ENCODE measurements around the gene ASTN2. TPM values are rescaled to one million over a fixed set of nuclear protein-coding genes. Genes with fewer than 3 reads are reported as not detected.

The ASTN2 gene
- total and polyA plus RNA-seq, 10 donors = 0.87 to 6.1 (median 3.7) TPM

DNA sequence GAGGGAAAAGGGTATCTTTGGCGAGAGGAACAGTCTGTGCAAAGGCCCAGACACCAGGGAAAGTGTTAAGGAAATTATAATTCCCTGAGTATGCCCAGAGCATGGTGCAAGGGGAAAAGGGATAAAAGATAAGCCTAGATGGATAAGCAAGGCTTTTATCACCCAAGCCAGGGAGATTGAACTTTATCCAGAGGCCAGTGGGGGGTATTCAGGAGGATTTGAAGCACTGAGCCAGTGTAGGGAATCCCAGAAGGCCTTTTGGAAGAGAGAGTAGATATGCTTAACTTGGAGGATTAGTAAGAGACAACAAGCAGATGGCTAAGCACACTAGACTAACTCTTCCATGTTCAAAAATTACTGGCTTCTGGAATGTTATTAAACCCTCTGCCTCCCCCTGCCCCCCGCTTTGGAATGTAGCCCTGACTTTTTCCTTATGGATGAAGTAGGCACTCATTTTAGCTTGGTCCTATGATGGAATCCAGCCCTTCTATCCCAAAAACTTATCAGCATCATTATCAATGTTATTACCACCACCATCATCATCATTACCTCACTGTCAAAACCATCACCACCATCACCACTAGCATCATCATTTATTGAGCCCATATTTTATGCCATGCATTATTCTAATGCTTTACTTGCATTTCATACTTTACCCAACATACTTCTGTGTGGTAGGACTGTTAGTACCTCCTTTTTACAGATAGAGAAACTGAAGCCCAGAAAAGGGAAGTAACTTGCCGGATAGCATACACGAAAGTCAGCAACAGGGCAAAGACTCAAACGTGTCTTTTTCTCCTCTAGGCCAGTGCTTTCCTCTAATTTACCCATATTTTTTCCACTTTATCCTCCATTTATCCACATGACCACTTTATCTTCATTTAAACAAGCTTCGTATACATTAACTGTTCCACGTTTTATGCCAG lies 1024.3 kb downstream of the ASTN2 start:
- Histone ChIP-seq H3K36me3 (no peaks in the 10 kb centered on the region), H3K4me1 (no peaks in the 10 kb centered on the region), H3K27ac (no peak overlapping the region), H3K4me3 (no peak overlapping the region), H3K9me3 (no peaks in the 10 kb centered on the region), H3K27me3 (replicated peaks in 1 of 7) (no peaks in the 10 kb centered on the region)
- 53 to 64% (median 58%) methylated on average over 7 of the region's 7 CpGs for WGBS, 5 donors
- TF ChIP-seq, protein P1, sequence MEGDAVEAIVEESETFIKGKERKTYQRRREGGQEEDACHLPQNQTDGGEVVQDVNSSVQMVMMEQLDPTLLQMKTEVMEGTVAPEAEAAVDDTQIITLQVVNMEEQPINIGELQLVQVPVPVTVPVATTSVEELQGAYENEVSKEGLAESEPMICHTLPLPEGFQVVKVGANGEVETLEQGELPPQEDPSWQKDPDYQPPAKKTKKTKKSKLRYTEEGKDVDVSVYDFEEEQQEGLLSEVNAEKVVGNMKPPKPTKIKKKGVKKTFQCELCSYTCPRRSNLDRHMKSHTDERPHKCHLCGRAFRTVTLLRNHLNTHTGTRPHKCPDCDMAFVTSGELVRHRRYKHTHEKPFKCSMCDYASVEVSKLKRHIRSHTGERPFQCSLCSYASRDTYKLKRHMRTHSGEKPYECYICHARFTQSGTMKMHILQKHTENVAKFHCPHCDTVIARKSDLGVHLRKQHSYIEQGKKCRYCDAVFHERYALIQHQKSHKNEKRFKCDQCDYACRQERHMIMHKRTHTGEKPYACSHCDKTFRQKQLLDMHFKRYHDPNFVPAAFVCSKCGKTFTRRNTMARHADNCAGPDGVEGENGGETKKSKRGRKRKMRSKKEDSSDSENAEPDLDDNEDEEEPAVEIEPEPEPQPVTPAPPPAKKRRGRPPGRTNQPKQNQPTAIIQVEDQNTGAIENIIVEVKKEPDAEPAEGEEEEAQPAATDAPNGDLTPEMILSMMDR (IDR thresholded peaks at IDR 0.05 in 8 of 11, conservative IDR thresholded peaks at IDR 0.05 in 3 of 11) = no peak
- TF ChIP-seq POLR2A (IDR thresholded peaks at IDR 0.05) (no peak), POLR2AphosphoS5 (IDR thresholded peaks at IDR 0.05) (no peak)
- intact Hi-C loops (cut with DNase I; ENCODE audit: low total_unique reads) = no loop called here
- DNase-seq = no peak

DNA sequence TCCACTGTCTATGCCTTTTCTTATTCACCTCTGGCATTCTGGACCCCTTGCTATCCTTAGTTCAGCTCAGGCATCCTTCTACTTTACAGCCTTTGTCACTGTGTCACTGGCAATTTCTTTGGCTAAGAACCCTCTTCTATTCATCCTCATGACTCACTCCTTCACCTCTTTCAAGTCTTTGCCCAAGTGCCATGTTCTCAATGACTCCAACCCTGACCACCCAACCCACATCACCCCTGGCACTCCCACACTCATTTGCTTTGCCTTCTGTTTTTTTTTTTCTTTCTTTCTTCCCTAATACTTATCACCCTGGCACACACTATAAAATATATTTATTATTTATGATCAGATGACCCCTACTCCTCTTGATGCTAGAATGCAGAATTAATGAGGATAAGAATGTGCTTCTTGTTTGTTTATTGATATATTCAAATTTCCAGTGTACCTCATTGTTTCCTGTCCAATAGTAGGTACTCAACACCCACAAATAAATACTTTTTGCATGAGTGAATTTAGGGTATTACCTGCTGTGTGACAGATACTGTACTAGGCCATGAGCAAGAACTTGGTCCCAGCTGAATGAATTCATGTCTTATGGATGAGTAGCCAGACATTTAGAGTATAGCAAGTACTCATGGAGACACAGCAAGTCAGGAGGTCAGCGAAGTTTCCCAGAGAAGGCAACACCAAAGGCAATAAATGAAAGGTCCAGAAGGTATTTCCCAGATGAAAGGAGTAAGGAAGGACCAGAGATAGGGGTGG lies 1025.1 kb downstream of the ASTN2 start:
- TF ChIP-seq, protein P1 (IDR thresholded peaks at IDR 0.05 in 8 of 11, conservative IDR thresholded peaks at IDR 0.05 in 3 of 11) = no peak
- TF ChIP-seq POLR2A (IDR thresholded peaks at IDR 0.05) = no peak
- no peak for TF ChIP-seq POLR2AphosphoS5 (IDR thresholded peaks at IDR 0.05)
- H3K27ac ChIP-seq = no peak overlapping the region
- DNase-seq = no peak
- H3K27me3 ChIP-seq (replicated peaks in 1 of 7) = no peaks in the 10 kb centered on the region
- intact Hi-C loops (cut with DNase I; ENCODE audit: low total_unique reads) = no loop called here
- H3K36me3 ChIP-seq = no peaks in the 10 kb centered on the region
- no peaks in the 10 kb centered on the region for H3K4me1 ChIP-seq
- no peak overlapping the region for H3K4me3 ChIP-seq
- H3K9me3 ChIP-seq = no peaks in the 10 kb centered on the region
- 68 to 90% (median 80%) methylated on average over 1 of the region's 1 CpG for WGBS, 5 donors

DNA sequence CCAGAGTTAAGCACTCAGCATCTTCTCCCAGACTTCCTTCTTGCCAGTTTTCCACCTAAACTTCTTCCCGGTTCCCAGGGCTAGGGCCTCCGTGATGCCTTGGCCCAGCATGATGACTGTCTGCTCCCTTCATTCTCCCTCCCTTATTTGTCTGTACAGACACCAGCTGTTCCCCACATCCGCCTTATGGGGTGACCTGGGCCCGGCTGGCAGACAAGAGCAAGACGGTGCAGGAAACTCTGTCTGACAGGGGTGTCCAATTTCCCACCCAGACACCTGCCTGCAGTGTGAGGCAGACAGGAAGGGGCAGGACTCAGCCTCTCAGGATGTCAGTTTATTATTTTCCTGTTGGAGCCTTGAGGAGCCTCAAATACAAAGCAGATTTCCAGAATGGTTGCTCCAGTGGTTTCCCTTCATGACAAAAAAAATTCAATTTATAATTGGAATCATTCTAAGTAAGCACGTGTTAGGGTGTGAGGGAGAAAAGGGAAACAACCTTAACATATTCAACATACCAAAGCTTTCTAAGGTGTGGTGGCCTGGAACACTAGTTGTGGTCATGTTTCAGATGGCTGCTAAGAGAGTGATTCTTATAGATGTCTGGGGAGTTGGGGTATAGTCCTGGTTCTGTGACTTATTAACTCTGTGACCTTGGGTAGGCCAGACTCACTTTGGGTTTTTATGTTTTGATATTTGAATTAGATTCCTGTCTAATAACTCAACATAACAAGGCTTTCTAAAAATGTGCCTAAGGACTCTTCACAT lies 1026.7 kb downstream of the ASTN2 start:
- Histone ChIP-seq H3K27ac (no peak overlapping the region), H3K27me3 (replicated peaks in 1 of 7) (no peaks in the 10 kb centered on the region), H3K36me3 (no peaks in the 10 kb centered on the region), H3K4me3 (no peak overlapping the region), H3K4me1 (no peaks in the 10 kb centered on the region), H3K9me3 (no peaks in the 10 kb centered on the region)
- no peak for DNase-seq
- WGBS, 5 donors = 40 to 53% (median 43%) methylated on average over 6 of the region's 6 CpGs
- no peak for TF ChIP-seq POLR2A (IDR thresholded peaks at IDR 0.05)
- TF ChIP-seq, protein P1 (IDR thresholded peaks at IDR 0.05 in 8 of 11, conservative IDR thresholded peaks at IDR 0.05 in 3 of 11) = no peak
- TF ChIP-seq POLR2AphosphoS5 (IDR thresholded peaks at IDR 0.05) = no peak
- intact Hi-C loops (cut with DNase I; ENCODE audit: low total_unique reads) = no loop called here

Measured in spleen (tissue), 11 donors.